WI38 (cell line): ENCODE data around the gene SH3RF3.

Experiments
- H3K4me3 ChIP-seq: 2 replicates; pipeline ENCODE4 v1.5.1; 2011; ENCODE audit warnings: low read depth, mild to moderate bottlenecking, control low read depth, low read length
- TF ChIP-seq, protein P1 (sequence below): IDR thresholded peaks from 2 replicates; pipeline ENCODE4 v1.5.1; 2012; ENCODE audit warnings: low read depth, mild to moderate bottlenecking, control low read depth, low read length

Gene SH3RF3

DNA sequence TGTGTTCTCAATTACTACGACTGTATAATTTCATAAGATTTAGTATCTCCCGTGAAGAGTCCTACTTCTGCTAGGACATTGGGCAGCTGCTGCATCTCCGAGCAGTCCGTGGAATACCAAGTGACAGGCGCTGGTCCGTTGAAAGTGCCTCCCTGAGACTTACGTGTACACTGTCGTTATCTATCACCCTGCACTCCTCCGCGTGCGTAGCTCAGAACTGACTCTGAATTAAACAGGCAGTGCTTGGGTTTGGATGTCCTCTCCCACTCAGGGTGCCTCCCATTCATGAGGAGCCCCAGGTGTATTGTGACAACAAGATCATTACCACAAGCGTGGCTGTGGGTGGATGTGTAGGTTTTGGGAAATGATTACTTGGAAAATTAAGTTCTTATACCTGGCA, 148.4 kb downstream of the SH3RF3 start:
- TF ChIP-seq, protein P1, sequence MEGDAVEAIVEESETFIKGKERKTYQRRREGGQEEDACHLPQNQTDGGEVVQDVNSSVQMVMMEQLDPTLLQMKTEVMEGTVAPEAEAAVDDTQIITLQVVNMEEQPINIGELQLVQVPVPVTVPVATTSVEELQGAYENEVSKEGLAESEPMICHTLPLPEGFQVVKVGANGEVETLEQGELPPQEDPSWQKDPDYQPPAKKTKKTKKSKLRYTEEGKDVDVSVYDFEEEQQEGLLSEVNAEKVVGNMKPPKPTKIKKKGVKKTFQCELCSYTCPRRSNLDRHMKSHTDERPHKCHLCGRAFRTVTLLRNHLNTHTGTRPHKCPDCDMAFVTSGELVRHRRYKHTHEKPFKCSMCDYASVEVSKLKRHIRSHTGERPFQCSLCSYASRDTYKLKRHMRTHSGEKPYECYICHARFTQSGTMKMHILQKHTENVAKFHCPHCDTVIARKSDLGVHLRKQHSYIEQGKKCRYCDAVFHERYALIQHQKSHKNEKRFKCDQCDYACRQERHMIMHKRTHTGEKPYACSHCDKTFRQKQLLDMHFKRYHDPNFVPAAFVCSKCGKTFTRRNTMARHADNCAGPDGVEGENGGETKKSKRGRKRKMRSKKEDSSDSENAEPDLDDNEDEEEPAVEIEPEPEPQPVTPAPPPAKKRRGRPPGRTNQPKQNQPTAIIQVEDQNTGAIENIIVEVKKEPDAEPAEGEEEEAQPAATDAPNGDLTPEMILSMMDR = no peak
- no peak overlapping the region for H3K4me3 ChIP-seq

DNA sequence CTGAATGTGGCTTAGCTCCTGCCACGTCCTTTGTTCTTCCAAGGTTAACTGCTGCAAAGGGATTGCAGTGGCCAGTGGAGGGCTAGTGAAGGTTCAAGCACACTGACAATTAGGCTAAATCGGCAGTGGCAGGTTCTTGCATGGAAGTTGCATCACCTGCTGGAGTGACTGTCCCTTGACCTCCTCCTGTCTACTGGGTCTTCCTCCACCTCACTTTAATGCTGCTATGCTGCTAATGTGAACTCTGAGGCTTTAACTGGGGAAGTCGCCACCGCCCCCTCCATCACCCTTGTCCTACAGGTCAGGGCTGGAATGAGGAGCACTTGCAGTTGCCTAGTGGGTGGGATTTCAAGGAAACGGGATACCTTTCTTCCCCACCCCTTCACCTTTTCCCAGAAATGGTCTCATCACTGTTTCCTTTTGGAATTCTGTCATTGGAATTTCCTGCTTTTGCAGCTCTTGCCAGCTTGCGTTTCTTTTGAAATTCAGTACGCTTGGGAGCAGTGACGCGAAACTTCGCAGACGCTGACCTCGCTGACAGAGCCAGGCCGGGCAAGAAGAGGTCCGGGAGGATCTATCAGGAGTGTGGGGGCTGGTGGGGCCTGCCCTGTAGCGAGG, 150.3 kb downstream of the SH3RF3 start:
- 0 out of 2 replicates have a peak overlapping the region, but pooled peaks have one; percentile 6 for H3K4me3 ChIP-seq
- TF ChIP-seq, protein P1 = no peak

DNA sequence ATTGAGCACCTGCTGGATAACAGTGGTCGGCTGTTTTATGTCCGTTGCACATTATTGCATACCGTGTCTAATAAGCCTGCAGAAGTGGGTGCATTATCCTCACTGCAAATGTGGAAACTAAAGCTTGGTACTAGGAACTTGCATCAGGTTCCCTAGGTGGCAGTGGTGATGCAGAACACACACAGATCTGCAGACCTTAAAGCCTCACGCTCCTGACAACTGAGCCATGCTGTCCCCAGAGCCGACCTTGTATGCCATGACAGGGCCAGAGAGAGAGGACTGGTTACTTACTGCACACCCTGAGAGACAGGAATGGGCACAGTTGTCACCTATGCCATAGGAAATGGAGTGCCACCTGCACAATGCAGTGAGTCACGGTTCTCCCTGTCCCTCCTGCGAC, 151.8 kb downstream of the SH3RF3 start:
- TF ChIP-seq, protein P1 = no peak

DNA sequence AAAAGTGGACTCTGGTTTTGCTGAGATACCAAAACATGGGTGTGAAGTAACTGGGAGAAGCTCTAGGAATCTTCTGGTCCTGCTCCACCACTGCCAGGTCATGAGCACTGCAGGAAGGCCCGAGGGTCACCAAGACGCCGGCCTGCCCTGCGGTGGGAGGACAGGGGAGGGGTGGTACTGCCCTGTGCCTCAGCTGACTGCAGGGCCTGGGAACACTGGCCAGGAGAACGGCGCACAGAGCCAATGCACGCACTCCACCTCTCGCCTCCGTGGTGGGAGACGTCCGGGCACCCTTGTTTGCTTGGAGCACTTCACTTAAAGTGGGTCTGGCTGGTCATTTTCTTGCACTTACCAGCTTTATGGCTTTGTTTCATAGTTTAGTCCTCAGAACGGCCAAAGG, 153.4 kb downstream of the SH3RF3 start:
- H3K4me3 ChIP-seq = no peak overlapping the region
- TF ChIP-seq, protein P1 = no peak

More for the DNA sequence above, 151.8 kb downstream of the SH3RF3 start:
- H3K4me3 ChIP-seq = no peak overlapping the region

DNA sequence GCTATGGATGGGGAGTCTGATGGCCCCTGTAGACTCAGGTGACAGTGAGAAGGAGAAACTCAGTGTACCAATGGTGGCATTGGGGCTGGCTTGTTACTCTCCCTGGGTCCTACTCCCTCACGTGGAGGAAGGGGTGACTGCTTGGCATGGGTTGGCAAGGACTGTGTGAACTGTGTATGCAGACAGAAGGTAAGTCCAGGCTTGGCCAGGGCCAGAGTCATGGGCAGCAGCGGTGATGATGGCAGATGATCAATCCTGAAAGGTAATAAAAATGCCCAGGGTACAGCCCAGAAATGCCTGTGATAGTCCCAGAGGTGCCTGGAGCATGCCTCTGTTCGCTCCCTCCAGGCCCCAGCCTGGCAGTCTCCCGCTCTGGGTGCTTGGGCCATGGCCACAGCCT, 153.9 kb downstream of the SH3RF3 start:
- TF ChIP-seq, protein P1 = no peak
- no peak overlapping the region for H3K4me3 ChIP-seq

DNA sequence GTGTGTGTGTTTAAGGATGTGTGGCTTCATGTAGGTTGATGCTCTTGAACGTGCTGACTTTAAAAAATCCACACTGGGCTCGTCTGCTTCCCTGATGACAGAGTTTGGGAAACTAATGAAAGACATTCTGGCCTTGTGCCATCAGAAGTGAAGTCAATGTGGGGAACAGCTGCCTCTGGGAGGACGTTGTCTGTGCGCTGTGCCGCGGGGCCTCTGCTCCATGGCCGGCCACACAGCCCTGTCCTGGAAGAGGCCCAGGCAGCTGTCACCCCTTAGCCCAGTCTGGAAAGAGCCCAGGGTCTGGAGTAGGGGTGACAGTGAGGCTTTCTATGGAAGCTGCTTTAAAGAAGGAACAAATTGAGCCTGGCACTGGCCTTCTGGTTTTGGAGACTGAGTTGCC, 155.8 kb downstream of the SH3RF3 start:
- H3K4me3 ChIP-seq = no peak overlapping the region
- TF ChIP-seq, protein P1 = no peak

DNA sequence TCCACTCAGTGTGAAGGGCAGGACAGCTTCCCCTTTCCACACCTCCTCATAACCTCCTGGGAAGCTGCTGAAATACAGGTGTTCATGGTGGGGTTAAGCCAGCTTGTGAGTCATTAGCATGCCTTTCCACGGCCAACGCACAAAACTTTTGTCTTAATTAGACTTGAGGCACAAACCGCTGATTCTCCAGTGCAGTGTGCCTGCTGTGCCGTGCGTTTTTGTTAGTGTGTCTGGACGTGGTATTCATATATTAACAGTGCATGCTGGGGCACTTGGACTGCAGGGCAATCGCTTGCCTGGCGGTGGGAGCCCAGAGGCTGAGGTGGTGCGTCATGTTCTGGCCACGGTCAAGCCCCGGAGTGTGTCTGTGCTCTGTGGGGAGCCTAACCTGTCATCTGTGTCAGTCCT, 156.2 kb downstream of the SH3RF3 start:
- TF ChIP-seq, protein P1 = no peak
- H3K4me3 ChIP-seq = no peak overlapping the region
